A549 (cell line): ENCODE data around the gene U2SURP. TPM values are rescaled to one million over a fixed set of nuclear protein-coding genes. Genes with fewer than 3 reads are reported as not detected.

Source experiments
- ATAC-seq, 2 experiments: fragments of 200-7000 bp in 1 of 2; fragments of >200 bp in 1 of 2; cut with Nextera tagmentation in 1 of 2; cut with Tn5 transposase in 1 of 2; 3 replicates each; pipeline versions ENCODE4 v1.8.0 to v1.9.1; 2018 to 2020; ENCODE audit warnings: mild to moderate bottlenecking in 1 of 2, moderate library complexity in 1 of 2
- CTCF ChIA-PET: fragments of 300-600 bp; sonication (Branson Sonifier 250); formaldehyde crosslinking; extraction: SDS; loops from one replicate; lab custom pipeline; 2021; ENCODE audit warnings: antibody characterized with exemption, inconsistent platforms; lab: Yijun Ruan, JAX
- POLR2A ChIA-PET: fragments of 350-600 bp; formaldehyde crosslinking; extraction: SDS; loops from one replicate; lab custom pipeline; 2021; ENCODE audit warnings: antibody characterized with exemption, inconsistent platforms; lab: Yijun Ruan, JAX
- DNase-seq, 2 experiments: peaks; one replicate each; pipeline versions ENCODE4 v3.0.0 to v3.0.0-alpha.2; 2011 to 2016; ENCODE audit warnings: low read depth in 1 of 2, low spot score in 1 of 2
- FAIRE-seq: peaks from 2 replicates; lab custom pipeline; 2011; peaks lifted over from hg19 to GRCh38; lab: Jason Lieb, UNC
- H3K27ac ChIP-seq, 2 experiments: fragments of >200 bp; sonication (Bioruptor Twin); formaldehyde crosslinking; 3 replicates each; pipeline ENCODE4 v1.5.1; 2016 to 2017
- H3K4me1 ChIP-seq: fragments of >200 bp; sonication (Bioruptor Twin); formaldehyde crosslinking; 3 replicates; pipeline ENCODE4 v1.6.1; 2016
- H3K4me2 ChIP-seq: fragments of >200 bp; sonication (Bioruptor Twin); formaldehyde crosslinking; 3 replicates; pipeline ENCODE4 v1.6.1; 2016
- H3K4me3 ChIP-seq: fragments of >200 bp; sonication (Bioruptor Twin); formaldehyde crosslinking; 3 replicates; pipeline ENCODE4 v1.5.1; 2016
- H3K9me3 ChIP-seq: fragments of >200 bp; sonication (Bioruptor Twin); formaldehyde crosslinking; 3 replicates; pipeline ENCODE4 v1.6.1; 2016
- ATOH8 ChIP-seq: fragments of 250-450 bp; sonication (Bioruptor Pico); IDR thresholded peaks from 2 replicates; pipeline ENCODE4 v1.5.0; 2020; ENCODE audit warnings: low read depth, mild to moderate bottlenecking, moderate library complexity
- BHLHE40 ChIP-seq: IDR thresholded peaks from 2 replicates; pipeline ENCODE4 v1.6.1; 2012; ENCODE audit warnings: low read depth, low read length, inconsistent platforms
- CEBPB ChIP-seq, 2 experiments: fragments of >200 bp in 1 of 2; sonication (Bioruptor Twin) in 1 of 2; formaldehyde crosslinking in 1 of 2; IDR thresholded peaks; 2 replicates each; pipeline ENCODE4 v1.6.1; 2012 to 2016
- CHD2 ChIP-seq: fragments of 150-350 bp; IDR thresholded peaks from 2 replicates; pipeline ENCODE4 v1.6.1; 2014; ENCODE audit warnings: low read length; ENCODE audit not compliant: partially characterized antibody
- E2F6 ChIP-seq: IDR thresholded peaks from 2 replicates; pipeline ENCODE4 v1.6.1; 2012; ENCODE audit warnings: low read depth, borderline replicate concordance
- EHF ChIP-seq: fragments of 250-450 bp; sonication (Bioruptor Pico); IDR thresholded peaks from 2 replicates; pipeline ENCODE4 v1.5.0; 2020; ENCODE audit warnings: mild to moderate bottlenecking
- ESRRA ChIP-seq: fragments of 150-350 bp; IDR thresholded peaks from 2 replicates; pipeline ENCODE4 v1.6.1; 2014; ENCODE audit warnings: mild to moderate bottlenecking, low read length, borderline replicate concordance
- FOXS1 ChIP-seq: fragments of 250-450 bp; sonication (Bioruptor Pico); IDR thresholded peaks from 2 replicates; pipeline ENCODE4 v1.5.0; 2020; ENCODE audit warnings: mild to moderate bottlenecking, moderate library complexity
- HOXB13 ChIP-seq: fragments of 250-450 bp; sonication (Bioruptor Pico); IDR thresholded peaks from 2 replicates; pipeline ENCODE4 v1.5.0; 2020; ENCODE audit warnings: low read depth, mild to moderate bottlenecking, moderate library complexity
- HOXB5 ChIP-seq: fragments of 250-450 bp; sonication (Bioruptor Pico); IDR thresholded peaks from 2 replicates; pipeline ENCODE4 v1.5.0; 2020; ENCODE audit warnings: mild to moderate bottlenecking, moderate library complexity
- KDM5A ChIP-seq: fragments of 200-600 bp; sonication (generic); IDR thresholded peaks from 2 replicates; pipeline ENCODE4 v1.6.1; 2016; ENCODE audit warnings: antibody characterized with exemption, mild to moderate bottlenecking
- MAFK ChIP-seq: fragments of 450-650 bp; IDR thresholded peaks from 2 replicates; pipeline ENCODE4 v1.6.1; 2014; ENCODE audit not compliant: partially characterized antibody
- MAX ChIP-seq: IDR thresholded peaks from 2 replicates; pipeline ENCODE4 v1.6.1; 2012
- MAZ ChIP-seq: fragments of 150-350 bp; IDR thresholded peaks from 2 replicates; pipeline ENCODE4 v1.6.1; 2014; ENCODE audit warnings: antibody characterized with exemption, low read depth, low read length, borderline replicate concordance
- MYC ChIP-seq: IDR thresholded peaks from 2 replicates; pipeline ENCODE4 v1.6.1; 2012; ENCODE audit warnings: mild to moderate bottlenecking, inconsistent platforms, low read length, improper control_type of control experiment, borderline replicate concordance
- NPAS2 ChIP-seq: fragments of 250-450 bp; sonication (Bioruptor Pico); IDR thresholded peaks from 2 replicates; pipeline ENCODE4 v1.8.0; 2022; ENCODE audit warnings: mild to moderate bottlenecking, moderate library complexity, borderline replicate concordance
- NR3C1 ChIP-seq: fragments of >200 bp; sonication (Bioruptor Twin); formaldehyde crosslinking; IDR thresholded peaks from 3 replicates; pipeline ENCODE4 v1.6.1; 2017
- POLR2A ChIP-seq: IDR thresholded peaks from 2 replicates; pipeline ENCODE4 v1.6.1; 2012; ENCODE audit warnings: mild to moderate bottlenecking, low read length
- RAD21 ChIP-seq, 2 experiments: fragments of >200 bp in 1 of 2; sonication (Bioruptor Twin) in 1 of 2; formaldehyde crosslinking in 1 of 2; IDR thresholded peaks in 1 of 2; conservative IDR thresholded peaks in 1 of 2; 2 replicates in 1 of 2; 3 replicates in 1 of 2; pipeline ENCODE4 v1.6.1; 2012 to 2018; ENCODE audit warnings: inconsistent platforms in 1 of 2
- RCOR1 ChIP-seq: fragments of 150-350 bp; IDR thresholded peaks from 2 replicates; pipeline ENCODE4 v1.6.1; 2014; ENCODE audit warnings: antibody characterized with exemption, low read length, low read depth
- REST ChIP-seq: fragments of 200-600 bp; sonication (generic); IDR thresholded peaks from 2 replicates; pipeline ENCODE4 v1.6.1; 2016; ENCODE audit warnings: antibody characterized with exemption, mild to moderate bottlenecking, moderate library complexity
- ZFP36 ChIP-seq: fragments of 450-650 bp; IDR thresholded peaks from 2 replicates; pipeline ENCODE4 v1.6.1; 2014; ENCODE audit warnings: borderline replicate concordance; ENCODE audit not compliant: partially characterized antibody
- ZNF302 ChIP-seq: fragments of 250-450 bp; sonication (Bioruptor Pico); IDR thresholded peaks from 2 replicates; pipeline ENCODE4 v1.9.0; 2021; ENCODE audit warnings: inconsistent platforms, mild to moderate bottlenecking, moderate library complexity
- WGBS: methylation state at CpG from one replicate; pipeline ENCODE4 v1.1.6; 2017; ENCODE audit errors: missing lambda C conversion rate; 5-methylcytosine and 5-hydroxymethylcytosine counted together
- polyA plus RNA-seq, 4 experiments: library from polyadenylated mRNA; depleted of rRNA in 3 of 4; stranded (reverse); fragments of >200 nt; fragmentation: RNase III in 1 of 4; extraction: RNeasy Plus Mini Kit Qiagen cat#74134 plus additional on column Dnase treatment in 1 of 4; gene quantifications; 2 replicates in 3 of 4; 3 replicates in 1 of 4; pipeline ENCODE4 v1.2.3, GENCODE V29; 2011 to 2017

The U2SURP gene
- polyA plus RNA-seq, 2 of the 4 experiments (the other 2 are of a cell fraction): 90.1 to 166 TPM

GRCh38 chr3:143001034-143001368 lies 369 bp upstream of the U2SURP start:
- no peaks in the 10 kb centered on the region for H3K9me3 ChIP-seq
- ChIA-PET POLR2A (interaction anchor here (0.8 to 2.8 kb wide), 15 partner anchors 10 to 554 kb away, joined by 3 to 20 read pairs (median 5); partner anchors contain the start of genes ATR, PCOLCE2, PLS1 and XRN1), CTCF (interaction anchor here (0.5 to 2.7 kb wide), 5 partner anchors 10 to 172 kb away, joined by 3 to 10 read pairs (median 6); no protein-coding TSS in a partner anchor)
- ATAC-seq: peak; percentile 64 to 80; a peak in 4 of 6 replicates
- no peak for FAIRE-seq
- peak overlapping the region; percentile 91 to 96 for H3K27ac ChIP-seq
- H3K4me3 ChIP-seq: peak overlapping the region; percentile 93
- H3K4me1 ChIP-seq: peaks cover 44% of the 10 kb centered on the region
- TF ChIP-seq BHLHE40 (no peak), NR3C1 (no peak), MAZ (no peak), ESRRA (no peak), RCOR1 (no peak), E2F6 (peak; percentile 39; the same call in 1 of the 2 replicates), MAX (no peak)
- DNase-seq: no peak
- WGBS: 3% methylated on average over 15 of the region's 15 CpGs
- H3K4me2 ChIP-seq: peak overlapping the region; percentile 81

- TF ChIP-seq CEBPB (IDR thresholded peaks at IDR 0.05) (peak in 1 of 2 experiments; percentile 64; a peak in 1 of 4 replicates), MYC (peak; percentile 42; the same call in 1 of the 2 replicates), MAX (peak; percentile 82), ZNF302 (no peak)
- 1% methylated on average over 19 of the region's 19 CpGs for WGBS
- Histone ChIP-seq H3K4me2 (peak overlapping the region; percentile 97), H3K4me1 (peaks cover 44% of the 10 kb centered on the region), H3K4me3 (peak overlapping the region; percentile 93), H3K9me3 (no peaks in the 10 kb centered on the region), H3K27ac (peak overlapping the region; percentile 91 to 96)
- POLR2A ChIA-PET: interaction anchor here (0.6 to 2.8 kb wide), 14 partner anchors 9 to 971 kb away, joined by 3 to 20 read pairs (median 6); partner anchors contain the start of genes ATR, PCOLCE2, PLS1 and TFDP2
- DNase-seq: peak; percentile 49 to 56
- FAIRE-seq: no peak
- peak; percentile 58 to 68 for ATAC-seq
- CTCF ChIA-PET: interaction anchor here (0.6 to 2.1 kb wide), 8 partner anchors 9 to 173 kb away, joined by 3 to 10 read pairs (median 4); no protein-coding TSS in a partner anchor
These were observed 828 bp downstream of the U2SURP start for GRCh38 chr3:143002083-143002712.

- POLR2A ChIA-PET: interaction anchor here (0.6 to 2.8 kb wide), 4 partner anchors 11 to 424 kb away, joined by 5 to 20 read pairs (median 12); partner anchors contain the start of genes ATR and PCOLCE2
- CTCF ChIA-PET: interaction anchor here (0.6 to 2.1 kb wide), 6 partner anchors 9 to 174 kb away, joined by 3 to 5 read pairs (median 4); no protein-coding TSS in a partner anchor
- H3K27ac ChIP-seq: peak overlapping the region; percentile 91 to 96
These were observed 1.4 kb downstream of the U2SURP start for GRCh38 chr3:143002727-143003126.

GRCh38 chr3:143004823-143005222 lies 3.5 kb downstream of the U2SURP start:
- FAIRE-seq (no peak), ATAC-seq (no peak), DNase-seq (no peak)
- Histone ChIP-seq H3K27ac (no peak overlapping the region), H3K4me1 (peaks cover 37% of the 10 kb centered on the region), H3K4me3 (no peak overlapping the region), H3K4me2 (peak overlapping the region; percentile 97), H3K9me3 (no peaks in the 10 kb centered on the region)
- CTCF ChIA-PET: interaction anchor here (1.9 kb wide), 1 partner anchor 11 kb away, joined by 5 read pairs; no protein-coding TSS in a partner anchor
- TF ChIP-seq POLR2A: no peak
- TF ChIP-seq FOXS1 (CRISPR knock-in tag): no peak
- TF ChIP-seq REST: no peak
- no peak for TF ChIP-seq CHD2
- no peak for TF ChIP-seq HOXB13 (CRISPR knock-in tag)
- TF ChIP-seq EHF (CRISPR knock-in tag): no peak
- TF ChIP-seq MAFK: peak; percentile 98
- no peak for TF ChIP-seq ZFP36
- POLR2A ChIA-PET: interaction anchor here (0.6 kb wide), 1 partner anchor 976 kb away, joined by 5 read pairs; no protein-coding TSS in a partner anchor
- 86% methylated on average over 2 of the region's 2 CpGs for WGBS

More at GRCh38 chr3:143002727-143003126, 1.4 kb downstream of the U2SURP start:
- no peak for DNase-seq
- no peak for TF ChIP-seq ZNF302
- TF ChIP-seq HOXB5 (CRISPR knock-in tag): no peak
- TF ChIP-seq RAD21 (conservative IDR thresholded peaks at IDR 0.05 in 1 of 2, IDR thresholded peaks at IDR 0.05 in 1 of 2): no peak
- TF ChIP-seq ATOH8 (CRISPR knock-in tag): no peak
- TF ChIP-seq KDM5A: no peak
- TF ChIP-seq NPAS2 (CRISPR knock-in tag): no peak
- Histone ChIP-seq H3K9me3 (no peaks in the 10 kb centered on the region), H3K4me2 (peak overlapping the region; percentile 97), H3K4me1 (peaks cover 39% of the 10 kb centered on the region), H3K4me3 (peak overlapping the region; percentile 93)
- ATAC-seq: no peak
- 3% methylated on average over 9 of the region's 9 CpGs for WGBS
- no peak for FAIRE-seq
